IPS-NIHi11 (cell line): ENCODE measurements around the gene ACTR3.

Experiments
- DNase-seq: peaks from one replicate; pipeline ENCODE4 v3.0.0; 2012; ENCODE audit warnings: mixed read lengths, low spot score

Gene ACTR3

DNA sequence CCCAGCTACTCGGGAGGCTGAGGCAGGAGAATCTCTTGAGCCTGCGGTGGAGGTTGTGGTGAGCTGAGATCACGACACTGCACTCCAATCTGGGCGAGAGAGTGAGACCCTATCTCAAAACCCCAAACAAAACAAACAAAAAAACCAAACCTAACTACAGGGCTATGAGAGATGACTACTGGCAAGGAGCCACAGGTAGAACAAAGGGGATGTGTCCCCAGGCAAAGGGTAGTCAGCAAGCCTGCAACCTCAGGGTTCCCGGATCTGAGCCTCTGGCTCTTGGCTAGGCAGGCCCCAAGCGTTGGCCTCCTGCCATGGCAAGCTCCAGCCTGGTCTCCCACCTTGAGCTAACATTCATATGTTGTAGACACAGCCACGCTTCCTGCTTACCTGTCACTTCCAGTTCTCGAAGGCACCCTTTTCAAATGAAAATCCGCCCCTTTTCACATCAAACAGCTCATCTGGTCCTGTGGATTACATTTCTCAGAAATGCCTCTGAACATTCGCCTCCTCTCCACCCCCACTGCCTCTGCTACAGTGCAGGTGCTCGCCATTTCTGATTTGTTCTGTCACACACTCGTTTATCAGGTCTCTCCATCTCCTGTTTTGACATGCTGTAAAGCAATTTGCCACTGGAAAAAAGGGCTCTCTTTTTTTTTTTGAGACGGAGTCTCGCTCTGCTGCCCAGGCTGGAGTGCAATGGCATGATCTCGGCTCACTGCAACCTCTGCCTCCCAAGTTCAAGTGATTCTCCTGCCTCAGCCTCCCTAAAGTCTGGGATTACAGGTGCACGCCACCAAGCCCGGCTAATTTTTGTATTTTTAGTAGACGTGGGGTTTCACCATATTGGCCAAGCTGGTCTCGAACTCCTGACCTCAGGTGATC lies 13.1 kb upstream of the ACTR3 start:
- DNase-seq, result peak; percentile 37

DNA sequence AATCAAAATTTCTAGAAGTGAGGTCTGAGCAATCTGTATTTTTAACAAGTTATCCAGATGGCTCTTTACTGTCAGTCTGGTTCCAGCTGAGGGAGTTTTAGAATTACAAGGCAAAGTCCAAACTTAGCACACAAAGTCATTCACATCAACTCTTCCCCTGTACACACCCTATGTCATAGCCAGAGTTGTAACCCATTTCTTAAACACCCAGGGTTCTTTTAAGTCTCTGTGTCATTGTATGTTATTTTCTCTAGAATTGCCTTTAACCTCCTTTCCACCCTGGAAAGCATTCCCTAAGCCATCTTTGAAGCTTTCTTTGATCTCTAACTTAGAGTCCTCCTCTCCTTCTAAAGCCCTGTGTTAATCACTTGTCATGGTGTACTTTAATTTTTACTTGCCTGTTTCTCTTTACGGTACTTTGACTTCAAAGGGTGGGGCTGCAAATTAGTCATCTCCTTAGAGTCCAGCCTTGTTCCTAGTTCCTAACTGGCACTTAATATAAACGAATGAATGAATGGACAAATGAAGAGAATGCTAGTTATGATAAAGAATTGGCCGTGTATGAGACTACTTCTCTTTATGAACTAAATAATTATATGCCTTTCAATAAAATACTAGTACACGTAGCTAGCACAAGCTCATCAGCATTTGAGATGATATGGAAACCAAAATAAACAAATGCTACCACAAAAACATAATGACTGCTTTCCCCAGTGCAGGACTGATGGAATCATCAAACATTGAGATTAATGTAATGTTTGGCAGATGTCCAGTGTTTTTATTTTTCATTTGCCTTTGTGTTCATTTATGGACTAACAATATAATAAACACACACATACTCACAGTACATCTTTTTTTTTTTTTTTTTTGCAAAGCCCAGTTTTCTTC lies 11.9 kb upstream of the ACTR3 start:
- no peak for DNase-seq

DNA sequence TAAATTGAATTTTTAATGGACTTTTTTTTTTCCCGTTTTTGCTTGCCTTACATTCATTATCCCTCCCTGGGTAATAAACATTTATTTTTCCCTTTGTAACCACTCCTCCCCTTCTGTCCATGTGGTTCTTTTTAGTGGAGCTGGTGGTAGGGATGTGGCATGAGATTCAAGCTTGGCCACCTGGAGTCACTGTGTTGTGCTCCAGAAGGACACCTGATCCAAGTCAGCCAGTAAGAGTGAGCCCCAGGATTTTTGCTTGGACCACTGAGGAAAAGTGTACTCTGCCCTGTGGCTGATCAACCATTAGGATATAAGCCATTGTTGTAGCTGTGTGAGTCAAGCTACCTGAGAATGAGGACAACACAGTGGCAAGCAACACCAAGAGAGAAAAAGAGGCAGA lies 11.1 kb upstream of the ACTR3 start:
- DNase-seq, result no peak

DNA sequence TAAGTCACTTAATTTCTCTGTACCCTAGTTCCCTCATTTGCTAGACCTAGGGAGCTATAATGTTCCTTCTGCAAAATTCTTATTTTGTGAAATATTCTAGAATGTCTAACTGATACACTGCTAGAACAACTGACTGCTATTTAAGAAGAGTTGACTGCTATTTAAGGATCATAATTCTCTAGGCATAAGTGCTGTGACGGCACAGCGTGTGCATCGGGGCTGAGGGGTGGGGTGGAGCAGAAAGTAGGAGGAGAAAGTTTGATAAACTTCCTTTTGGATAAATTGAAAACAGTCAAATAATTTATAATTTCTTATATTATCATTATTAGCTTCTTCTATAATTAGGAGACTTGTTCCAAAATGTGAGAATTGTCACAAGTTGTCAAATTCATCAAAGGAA lies 10.4 kb upstream of the ACTR3 start:
- no peak for DNase-seq

DNA sequence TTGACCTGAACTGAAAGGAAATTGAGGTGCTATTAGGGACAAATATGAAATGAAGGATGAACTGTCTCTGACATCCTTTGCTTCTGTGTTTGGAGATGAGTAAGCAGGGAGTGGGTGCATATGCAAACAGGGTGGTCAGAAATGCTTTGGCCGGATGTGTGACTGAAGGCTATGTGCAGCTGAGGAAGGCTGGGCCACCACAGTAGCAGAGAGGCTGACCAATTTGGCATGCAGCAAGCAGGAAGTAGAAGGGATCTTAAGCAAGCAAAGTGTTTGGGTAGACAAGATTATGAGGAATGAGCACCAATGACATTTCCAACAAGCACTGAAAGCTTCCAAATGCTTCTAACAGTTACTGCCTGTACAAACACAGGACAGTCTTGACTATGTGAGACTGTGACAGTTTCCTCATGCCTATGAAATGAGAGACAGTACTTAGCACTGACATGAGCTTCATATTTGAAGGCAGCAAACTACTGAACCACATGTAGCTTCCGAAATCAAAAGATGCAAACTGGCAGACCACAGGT lies 3.3 kb upstream of the ACTR3 start:
- no peak for DNase-seq

DNA sequence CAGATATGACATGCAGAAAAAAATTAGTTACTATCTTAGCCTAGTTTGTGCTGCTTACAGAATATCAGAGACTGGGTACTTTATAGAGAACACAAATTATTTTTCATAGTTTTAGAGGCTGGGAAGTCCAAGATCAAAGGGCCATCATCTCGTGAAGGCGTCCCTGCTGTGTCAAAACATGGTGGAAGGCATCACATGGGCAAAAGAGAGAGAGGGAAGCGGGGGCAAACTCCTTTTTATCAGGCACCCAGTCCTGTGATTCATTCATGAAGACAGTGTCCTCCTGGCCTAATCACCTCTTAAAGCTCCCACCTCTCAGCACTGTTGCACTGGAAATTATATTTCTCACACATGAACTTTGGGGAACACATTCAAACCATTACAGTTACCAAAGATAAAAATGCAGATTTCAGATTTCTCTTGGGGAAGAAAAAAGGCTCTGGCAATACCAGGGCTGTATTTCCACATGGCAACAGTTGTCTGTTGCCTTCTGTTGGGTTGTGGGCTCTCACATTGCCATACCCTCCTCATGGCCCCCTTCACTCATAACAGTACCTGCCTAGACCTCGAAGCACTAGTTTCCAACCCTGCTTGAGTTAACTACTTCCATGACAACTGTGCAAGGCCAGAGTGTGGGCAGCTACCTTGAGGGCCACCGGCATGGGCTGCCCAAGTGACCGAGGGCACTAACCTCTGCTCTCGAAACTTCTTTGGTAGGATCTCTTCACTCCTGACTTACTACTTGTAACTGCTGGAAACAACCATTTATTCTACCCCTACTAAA lies 2.7 kb upstream of the ACTR3 start:
- no peak for DNase-seq

DNA sequence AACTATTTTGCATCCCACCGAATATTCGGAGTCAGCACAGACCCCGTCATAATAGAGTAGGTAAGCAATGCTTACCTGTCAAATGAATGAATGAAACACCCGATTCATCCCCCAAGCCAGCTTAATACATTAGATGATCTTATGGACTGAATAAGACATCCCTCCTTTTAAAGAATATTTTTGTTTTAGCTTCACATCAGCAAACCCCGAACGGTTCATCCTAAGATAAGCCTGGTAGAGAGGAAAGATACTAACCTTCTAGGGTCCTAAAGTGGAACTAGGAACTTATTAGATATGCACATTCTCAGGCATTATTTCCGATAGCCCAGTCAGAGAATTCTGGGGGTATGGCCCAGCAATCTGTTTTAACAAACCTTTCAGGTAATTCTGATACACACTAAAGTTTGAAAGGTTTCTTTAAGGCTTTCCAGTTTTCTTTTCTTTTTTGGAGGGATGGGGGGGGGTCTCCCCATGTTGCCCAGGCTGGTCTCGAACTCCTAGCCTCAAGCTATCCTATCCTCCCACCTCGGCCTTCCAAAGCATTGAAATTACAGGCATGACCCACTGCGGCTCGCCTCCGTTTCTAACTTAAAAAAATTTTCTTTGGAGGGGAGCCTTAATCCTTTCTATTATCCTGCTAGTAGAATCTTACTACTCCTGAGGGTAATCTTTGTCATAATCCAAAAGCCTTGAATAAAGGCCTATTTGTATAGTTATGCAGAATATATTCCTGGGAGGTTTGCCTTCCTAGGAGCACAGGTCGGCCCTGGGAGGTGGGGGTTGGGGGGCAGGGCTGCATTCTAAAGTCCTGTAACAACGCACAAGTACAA lies 1.0 kb upstream of the ACTR3 start:
- peak; percentile 53 for DNase-seq

DNA sequence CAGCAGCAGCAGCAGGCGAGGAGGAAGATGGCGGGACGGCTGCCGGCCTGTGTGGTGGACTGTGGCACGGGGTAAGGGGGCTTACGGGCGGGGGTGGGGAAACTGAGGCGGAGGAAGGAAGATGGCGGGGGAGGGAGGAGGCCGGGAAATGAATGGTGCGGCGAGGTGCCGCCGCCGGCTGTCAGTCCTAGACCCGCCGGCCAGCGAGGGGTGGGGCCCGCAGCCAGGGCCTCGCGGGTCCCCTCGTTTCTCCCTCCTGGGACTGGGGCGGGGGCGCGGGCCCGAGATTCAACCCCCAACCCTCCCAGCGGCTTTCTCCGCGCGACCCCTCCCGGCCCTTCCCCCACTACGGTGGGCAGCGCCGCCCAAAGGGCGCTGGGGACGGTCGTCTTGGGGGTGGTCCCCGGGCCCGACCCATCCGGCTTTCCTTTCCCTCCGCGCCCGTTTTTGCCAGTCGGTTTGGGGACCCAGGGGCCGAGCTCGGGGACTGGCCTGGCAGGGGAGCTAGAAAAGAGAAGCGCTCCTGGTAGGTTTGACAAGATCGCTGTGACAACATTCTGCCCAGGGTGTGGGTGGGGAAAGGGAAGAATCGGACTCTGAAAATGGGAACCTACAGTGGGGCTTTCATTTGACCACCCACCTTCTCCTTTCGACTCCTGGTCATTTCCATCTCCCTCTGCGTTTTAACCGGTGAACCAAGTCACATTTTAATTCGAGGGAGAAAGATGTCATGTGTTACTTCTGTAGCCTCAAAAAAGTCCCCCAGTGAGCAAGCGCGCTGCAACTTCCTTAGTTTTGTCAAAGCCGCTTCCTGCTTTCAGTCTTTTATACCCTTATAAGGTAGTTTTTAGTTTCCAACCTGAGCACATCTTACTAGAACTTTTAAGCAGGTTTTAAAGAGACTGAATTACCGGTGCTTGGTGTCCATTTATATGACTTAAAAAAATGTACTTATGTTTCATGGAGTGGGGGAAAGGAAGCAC lies 655 bp downstream of the ACTR3 start:
- DNase-seq, result peak; percentile 54

DNA sequence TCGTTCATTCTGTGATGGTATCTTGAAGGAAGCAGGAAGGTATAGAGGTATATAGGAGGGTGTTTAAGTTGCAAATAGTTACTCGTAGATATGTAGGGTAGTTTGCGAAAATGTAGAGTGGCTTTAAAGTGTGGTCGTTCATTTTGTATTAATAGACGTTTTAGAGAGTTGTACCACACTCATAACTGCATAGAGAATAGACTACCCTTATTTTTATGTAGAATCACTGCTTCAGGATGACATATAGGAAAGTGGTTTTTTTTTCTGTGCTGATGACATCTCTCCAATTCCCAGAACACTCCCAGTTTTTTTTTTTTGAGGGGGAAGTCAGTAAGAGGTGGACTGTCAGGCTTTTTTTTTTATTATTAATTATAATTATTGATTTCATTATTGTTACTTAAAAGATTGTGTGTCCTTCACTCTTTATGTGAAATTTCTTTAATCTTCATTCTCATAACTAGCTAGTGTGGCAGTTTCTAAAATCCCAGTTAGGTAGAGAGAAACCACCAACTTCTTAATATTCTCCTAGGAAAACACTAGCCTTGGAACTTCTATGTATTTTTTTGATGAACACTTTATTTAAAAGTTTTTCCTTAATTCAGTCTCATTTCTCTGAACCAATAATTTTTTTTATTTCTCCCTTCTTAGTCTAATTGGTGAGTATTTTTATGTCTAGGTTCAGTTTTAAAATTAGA lies 1.5 kb downstream of the ACTR3 start:
- DNase-seq, result no peak

DNA sequence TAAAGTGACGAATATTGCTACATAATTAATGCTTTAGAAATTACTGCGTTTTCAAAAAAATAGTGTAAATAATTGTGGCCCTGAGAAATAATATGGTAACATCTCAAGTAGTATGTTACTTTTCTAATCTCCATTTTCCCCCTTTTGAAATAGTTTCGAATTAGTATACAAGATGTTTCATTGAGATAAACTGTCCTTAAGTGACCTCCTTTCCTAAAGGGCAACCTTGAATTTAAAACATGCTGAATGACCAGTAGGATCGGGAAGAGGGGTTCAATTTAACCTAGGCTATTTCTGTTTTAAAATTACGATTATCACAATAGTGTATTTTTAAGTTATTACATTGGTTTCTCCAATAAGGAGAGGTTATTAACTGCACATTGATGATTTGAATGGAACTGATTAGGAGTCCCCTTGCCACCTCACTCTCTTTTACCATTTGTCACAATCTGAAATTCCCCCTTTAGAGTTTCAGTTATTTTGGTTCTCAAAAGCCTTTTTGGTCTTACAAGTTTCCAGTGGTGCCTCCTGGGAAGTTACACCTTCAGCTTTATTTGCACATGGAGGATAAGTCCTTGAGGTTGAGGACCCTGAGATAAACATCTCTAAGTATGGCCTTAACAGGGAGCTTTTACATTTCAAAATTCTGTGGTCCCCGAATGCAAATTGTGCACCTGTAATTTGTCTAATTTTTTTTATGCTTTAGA lies 2.3 kb downstream of the ACTR3 start:
- no peak for DNase-seq

DNA sequence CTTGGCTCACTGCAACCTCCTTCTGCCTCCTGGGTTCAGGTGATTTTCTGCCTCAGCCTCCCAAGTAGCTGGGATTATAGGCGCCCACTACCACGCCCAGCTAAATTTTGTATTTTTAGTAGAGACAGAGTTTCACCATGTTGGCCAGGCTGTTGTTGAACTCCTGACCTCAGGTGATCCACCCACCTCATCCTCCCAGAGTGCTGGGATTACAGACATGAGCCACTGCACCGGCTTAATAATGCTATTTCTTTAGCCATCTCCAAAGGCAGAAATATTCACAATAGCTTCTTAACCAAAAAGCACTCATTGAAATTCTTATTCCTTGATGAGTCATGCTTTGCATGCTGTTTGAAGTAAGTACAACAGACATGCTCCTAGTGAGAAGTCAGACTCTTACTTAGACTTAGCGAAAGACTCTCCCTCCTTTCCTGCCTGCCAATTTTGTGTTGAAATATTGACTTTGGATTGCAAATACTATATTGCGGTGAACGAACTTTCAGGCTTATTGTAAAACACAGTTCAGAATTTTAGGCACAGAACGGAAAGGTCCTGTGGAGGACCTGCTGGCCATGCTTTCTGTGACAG lies 4.4 kb downstream of the ACTR3 start:
- no peak for DNase-seq

DNA sequence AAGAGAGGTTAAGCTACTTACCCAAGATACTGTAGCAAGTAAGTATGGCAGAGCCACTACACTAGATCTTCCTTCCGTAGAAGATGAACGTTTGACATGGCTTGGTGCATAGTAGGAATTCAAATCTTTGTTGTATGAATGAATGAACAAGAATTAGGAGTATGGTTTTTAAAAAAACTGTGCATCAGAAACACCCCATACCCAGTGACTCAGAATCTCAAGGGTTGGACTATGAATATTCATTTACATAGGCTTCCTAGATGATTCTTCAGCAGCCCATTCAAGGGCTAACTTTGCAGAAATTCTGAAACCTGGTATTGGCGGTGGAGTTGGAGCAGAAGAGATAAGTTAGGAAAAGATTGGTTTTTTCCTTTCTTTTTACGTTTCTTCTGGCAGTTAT lies 5.4 kb downstream of the ACTR3 start:
- no peak for DNase-seq

DNA sequence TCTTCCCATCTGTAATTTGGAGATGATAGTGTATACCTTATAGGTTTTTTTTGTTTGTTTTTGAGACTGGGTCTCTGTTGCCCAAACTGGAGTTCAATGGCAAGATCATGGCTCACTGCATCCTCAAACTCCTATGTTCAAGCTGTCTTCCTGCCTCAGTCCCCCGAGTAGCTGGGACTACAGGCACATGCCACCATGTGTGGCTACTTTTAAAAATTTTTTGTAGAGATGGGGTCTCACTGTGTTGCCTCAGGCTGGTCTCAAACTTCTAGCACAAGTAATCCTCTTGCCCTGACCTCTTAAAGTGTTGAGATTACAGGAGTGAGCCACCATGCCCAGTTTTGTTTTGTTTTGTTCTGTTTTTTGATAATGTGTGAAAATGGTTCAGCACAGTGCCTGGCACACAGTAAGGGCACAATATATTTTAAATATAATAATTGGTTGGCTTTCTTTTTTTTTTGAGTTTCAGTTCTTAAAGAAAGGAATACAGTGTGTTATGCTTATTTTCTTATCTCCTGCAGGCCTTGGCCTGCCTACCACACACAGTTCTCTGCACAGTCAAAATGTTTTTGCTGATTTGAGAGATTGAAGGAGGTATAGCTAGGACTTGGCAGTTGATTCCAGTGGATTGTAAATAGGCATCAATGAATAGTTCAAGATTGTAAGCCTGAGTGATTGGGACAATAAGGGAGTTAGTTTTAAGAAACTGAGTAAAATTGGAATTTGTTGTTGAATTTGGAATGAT lies 6.1 kb downstream of the ACTR3 start:
- no peak for DNase-seq

DNA sequence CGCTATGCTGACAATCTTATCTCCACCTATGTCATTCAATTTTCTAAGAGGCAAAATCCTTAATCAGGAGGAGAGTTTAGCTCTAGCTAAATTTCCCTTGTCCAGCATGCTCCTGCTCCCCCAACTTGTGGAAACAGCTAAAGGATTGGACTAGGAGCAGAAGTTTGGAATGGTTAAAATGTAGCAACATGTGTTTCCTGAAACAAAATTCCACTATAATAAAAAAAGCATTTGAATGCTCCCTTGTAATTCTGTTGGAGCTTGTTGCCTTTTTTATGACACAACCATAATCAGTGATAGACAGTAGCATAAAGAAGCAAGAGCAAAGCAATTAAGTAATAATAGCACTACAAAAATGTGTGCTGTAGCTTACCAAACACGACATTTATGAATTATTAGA lies 6.9 kb downstream of the ACTR3 start:
- no peak for DNase-seq

DNA sequence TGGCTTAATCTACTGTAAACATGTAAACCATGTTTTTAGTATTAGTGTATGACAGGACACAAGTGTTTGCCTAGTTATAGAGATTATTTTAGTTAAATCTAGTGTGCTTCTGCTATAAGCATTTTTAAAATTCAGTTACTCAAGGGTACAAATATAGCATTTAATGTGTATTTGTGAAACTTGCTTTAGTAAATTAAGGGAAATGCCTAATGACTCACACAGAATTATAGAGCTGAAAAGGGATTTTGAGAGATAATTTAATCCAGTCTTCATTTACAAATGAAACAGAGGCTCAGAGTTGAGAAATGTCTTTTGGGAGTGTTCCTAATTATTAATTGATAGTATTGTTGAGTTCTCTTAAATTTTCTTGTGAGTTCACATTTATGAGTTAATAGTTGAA lies 8.2 kb downstream of the ACTR3 start:
- no peak for DNase-seq

DNA sequence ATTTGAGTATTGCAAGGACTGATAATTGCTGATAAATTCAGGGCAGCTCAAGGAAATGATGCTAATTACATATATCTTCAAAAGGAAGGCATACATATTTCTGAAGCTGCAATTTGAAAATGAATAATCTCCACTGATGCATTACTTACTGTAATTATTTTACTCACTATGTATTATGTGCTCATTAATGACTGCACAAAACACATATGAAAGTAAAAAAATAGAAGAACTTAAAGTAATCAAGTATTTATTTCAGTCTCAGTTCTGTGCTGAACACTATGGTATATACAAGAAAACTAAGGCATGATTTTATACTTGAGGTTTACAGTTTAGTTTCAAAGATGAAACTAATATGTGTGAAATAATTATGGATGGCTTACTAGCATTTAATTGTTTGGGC lies 9.3 kb downstream of the ACTR3 start:
- DNase-seq, result no peak

DNA sequence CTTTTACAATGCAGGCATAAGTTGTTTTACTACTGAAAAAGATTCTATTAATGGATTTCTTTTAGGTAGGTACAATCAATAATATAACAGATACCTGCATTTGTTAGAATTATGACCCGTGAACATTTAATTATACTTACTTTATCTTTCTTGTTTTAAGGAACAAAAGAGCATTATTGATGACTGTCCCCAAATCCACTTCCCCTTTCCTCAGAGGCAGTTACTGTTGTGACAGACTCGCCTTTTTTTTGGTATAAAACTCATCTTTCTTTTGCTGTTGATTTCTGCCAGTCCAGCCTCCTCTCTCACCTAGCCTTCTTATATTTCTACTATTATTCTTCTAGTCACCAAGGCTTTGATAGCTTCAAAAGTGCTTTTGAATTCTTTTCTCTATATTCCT lies 12.1 kb downstream of the ACTR3 start:
- no peak for DNase-seq

DNA sequence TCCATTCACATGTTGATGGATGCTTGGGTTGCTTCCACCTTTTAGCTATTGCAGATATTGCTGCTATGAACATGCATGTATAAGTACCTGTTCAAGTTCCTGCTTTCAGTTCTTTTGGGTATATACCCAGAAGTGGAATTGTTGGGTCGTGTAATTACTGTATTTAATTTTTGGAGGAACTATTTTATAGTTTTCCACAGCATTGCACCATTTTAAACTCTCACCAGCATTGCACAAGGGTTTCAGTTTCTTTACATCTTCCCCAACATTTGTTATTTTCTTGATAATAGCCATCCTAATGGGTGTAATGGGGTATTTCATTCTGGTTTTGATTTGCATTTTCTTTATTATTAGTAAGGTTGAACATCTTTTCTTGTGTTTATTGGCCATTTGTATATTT lies 16.0 kb downstream of the ACTR3 start:
- no peak for DNase-seq
